GM12878 (cell line): Measurements from ENCODE around the gene USP10.

Experiments
- CBX5 ChIP-seq: sonication (generic); IDR thresholded peaks from 2 replicates; pipeline ENCODE4 v1.6.1; 2016; ENCODE audit warnings: low read depth, moderate library complexity, mild to moderate bottlenecking, inconsistent platforms
- CTCF ChIP-seq, 3 experiments: IDR thresholded peaks in 2 of 3; conservative IDR thresholded peaks in 1 of 3; 2 replicates each; pipeline ENCODE4 v1.5.1; 2011; ENCODE audit warnings: low read depth in 3 of 3, low read length in 3 of 3, mild to moderate bottlenecking in 3 of 3, control low read depth in 2 of 3, moderate library complexity in 2 of 3, inconsistent platforms in 1 of 3, mixed read lengths in 1 of 3; ENCODE audit not compliant: control insufficient read depth in 2 of 3, insufficient read depth in 1 of 3; ENCODE audit errors: extremely low read depth in 1 of 3
- EGR1 ChIP-seq, 2 experiments: IDR thresholded peaks; 1 replicate in 1 of 2; 2 replicates in 1 of 2; pipeline ENCODE4 v1.6.1; 2011 to 2012; ENCODE audit warnings: low read depth in 2 of 2, low read length in 2 of 2, borderline replicate concordance in 1 of 2, mild to moderate bottlenecking in 1 of 2, moderate library complexity in 1 of 2
- EZH2 ChIP-seq: IDR thresholded peaks from 2 replicates; pipeline ENCODE4 v1.6.1; 2012; ENCODE audit warnings: low read depth, mild to moderate bottlenecking, control low read depth, inconsistent platforms, low read length, borderline replicate concordance; ENCODE audit not compliant: control insufficient read depth
- HCFC1 ChIP-seq: fragments of 150-350 bp; IDR thresholded peaks from 2 replicates; pipeline ENCODE4 v1.6.1; 2014; ENCODE audit warnings: low read length
- MYC ChIP-seq: IDR thresholded peaks from 2 replicates; pipeline ENCODE4 v1.6.1; 2011; ENCODE audit warnings: mild to moderate bottlenecking, low read length, moderate library complexity, inconsistent platforms; ENCODE audit not compliant: insufficient read depth, insufficient replicate concordance, insufficient read length, severe bottlenecking
- YY1 ChIP-seq: IDR thresholded peaks from 2 replicates; pipeline ENCODE4 v1.6.1; 2011; ENCODE audit warnings: low read depth, mild to moderate bottlenecking, low read length
- ZBTB40 ChIP-seq: fragments of 450-650 bp; IDR thresholded peaks from 2 replicates; pipeline ENCODE4 v1.6.1; 2016; ENCODE audit warnings: mild to moderate bottlenecking, moderate library complexity, borderline replicate concordance
- TF ChIP-seq, protein P1 (sequence below): fragments of 450-650 bp; IDR thresholded peaks from 2 replicates; pipeline ENCODE4 v1.6.1; 2014; ENCODE audit warnings: mild to moderate bottlenecking
- TF ChIP-seq, protein P2 (sequence below): fragments of 450-650 bp; IDR thresholded peaks from 2 replicates; pipeline ENCODE4 v1.6.1; 2017; ENCODE audit warnings: mild to moderate bottlenecking, moderate library complexity

DNA sequence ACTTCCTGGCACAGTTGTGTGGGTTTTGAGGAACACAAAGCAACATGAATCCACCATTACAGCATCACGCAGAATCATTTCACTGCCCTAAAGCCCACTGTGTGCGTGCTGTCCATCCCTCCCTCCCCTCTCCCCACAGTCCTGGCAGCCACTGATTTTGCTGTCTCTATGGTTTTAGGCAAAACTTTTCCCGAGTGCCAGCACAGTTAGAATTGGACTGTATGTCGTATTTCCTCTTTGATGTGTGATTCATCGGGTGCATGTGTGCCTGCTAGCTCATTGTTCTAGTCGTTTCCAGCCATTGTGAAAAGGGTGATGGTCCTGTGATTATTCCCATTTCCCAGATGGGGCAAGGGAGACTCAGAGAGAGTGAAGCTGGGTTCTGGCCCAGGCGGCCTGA is 38.8 kb upstream of the USP10 start:
- TF ChIP-seq YY1 (no peak), ZBTB40 (no peak), EGR1 (IDR thresholded peaks at IDR 0.05; ENCODE audit: borderline replicate concordance in 1 of 2, low read depth in 2 of 2, low read length in 2 of 2) (no peak), CBX5 (no peak), EZH2 (no peak), CTCF (IDR thresholded peaks at IDR 0.05 in 2 of 3, conservative IDR thresholded peaks at IDR 0.05 in 1 of 3; ENCODE audit: control insufficient read depth in 2 of 3, extremely low read depth in 1 of 3, insufficient read depth in 1 of 3, low read depth in 3 of 3, low read length in 3 of 3) (no peak), HCFC1 (no peak), MYC (no peak)
- TF ChIP-seq, protein P1, sequence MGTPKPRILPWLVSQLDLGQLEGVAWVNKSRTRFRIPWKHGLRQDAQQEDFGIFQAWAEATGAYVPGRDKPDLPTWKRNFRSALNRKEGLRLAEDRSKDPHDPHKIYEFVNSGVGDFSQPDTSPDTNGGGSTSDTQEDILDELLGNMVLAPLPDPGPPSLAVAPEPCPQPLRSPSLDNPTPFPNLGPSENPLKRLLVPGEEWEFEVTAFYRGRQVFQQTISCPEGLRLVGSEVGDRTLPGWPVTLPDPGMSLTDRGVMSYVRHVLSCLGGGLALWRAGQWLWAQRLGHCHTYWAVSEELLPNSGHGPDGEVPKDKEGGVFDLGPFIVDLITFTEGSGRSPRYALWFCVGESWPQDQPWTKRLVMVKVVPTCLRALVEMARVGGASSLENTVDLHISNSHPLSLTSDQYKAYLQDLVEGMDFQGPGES: no peak
- TF ChIP-seq, protein P2, sequence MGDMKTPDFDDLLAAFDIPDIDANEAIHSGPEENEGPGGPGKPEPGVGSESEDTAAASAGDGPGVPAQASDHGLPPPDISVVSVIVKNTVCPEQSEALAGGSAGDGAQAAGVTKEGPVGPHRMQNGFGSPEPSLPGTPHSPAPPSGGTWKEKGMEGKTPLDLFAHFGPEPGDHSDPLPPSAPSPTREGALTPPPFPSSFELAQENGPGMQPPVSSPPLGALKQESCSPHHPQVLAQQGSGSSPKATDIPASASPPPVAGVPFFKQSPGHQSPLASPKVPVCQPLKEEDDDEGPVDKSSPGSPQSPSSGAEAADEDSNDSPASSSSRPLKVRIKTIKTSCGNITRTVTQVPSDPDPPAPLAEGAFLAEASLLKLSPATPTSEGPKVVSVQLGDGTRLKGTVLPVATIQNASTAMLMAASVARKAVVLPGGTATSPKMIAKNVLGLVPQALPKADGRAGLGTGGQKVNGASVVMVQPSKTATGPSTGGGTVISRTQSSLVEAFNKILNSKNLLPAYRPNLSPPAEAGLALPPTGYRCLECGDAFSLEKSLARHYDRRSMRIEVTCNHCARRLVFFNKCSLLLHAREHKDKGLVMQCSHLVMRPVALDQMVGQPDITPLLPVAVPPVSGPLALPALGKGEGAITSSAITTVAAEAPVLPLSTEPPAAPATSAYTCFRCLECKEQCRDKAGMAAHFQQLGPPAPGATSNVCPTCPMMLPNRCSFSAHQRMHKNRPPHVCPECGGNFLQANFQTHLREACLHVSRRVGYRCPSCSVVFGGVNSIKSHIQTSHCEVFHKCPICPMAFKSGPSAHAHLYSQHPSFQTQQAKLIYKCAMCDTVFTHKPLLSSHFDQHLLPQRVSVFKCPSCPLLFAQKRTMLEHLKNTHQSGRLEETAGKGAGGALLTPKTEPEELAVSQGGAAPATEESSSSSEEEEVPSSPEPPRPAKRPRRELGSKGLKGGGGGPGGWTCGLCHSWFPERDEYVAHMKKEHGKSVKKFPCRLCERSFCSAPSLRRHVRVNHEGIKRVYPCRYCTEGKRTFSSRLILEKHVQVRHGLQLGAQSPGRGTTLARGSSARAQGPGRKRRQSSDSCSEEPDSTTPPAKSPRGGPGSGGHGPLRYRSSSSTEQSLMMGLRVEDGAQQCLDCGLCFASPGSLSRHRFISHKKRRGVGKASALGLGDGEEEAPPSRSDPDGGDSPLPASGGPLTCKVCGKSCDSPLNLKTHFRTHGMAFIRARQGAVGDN: no peak
